NCI-H1092 treated with DMSO at 0.1 percent for 48 hours (cell line): ENCODE data around the gene SLC7A6.

Source experiments
- DNase-seq: peaks from one replicate; lab custom pipeline; 2025; lab: John Stamatoyannopoulos, UW

SLC7A6 gene

DNA sequence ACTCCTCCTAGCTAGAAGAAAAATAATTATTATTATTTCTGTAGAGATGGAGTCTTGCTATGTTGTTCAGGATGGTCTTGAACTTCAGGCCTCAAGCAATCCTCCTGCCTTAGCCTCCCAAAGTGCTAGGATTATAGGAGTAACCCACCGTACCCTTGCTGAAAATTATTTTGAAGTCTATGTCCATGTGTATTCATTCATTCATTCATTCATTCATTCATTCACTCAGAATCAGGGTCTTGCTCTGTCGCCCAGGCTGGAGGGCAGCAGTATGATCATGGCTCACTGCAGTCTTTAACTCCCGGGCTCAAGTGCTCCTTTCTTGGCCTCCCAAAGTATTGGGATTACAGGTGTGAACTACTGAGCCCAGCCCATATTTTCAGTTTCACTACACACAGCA, 42.3 kb downstream of the SLC7A6 start:
- DNase-seq: no peak

- no peak for DNase-seq
These were observed 45.5 kb downstream of the SLC7A6 start for GRCh38 chr16:68309799-68310198.

DNA sequence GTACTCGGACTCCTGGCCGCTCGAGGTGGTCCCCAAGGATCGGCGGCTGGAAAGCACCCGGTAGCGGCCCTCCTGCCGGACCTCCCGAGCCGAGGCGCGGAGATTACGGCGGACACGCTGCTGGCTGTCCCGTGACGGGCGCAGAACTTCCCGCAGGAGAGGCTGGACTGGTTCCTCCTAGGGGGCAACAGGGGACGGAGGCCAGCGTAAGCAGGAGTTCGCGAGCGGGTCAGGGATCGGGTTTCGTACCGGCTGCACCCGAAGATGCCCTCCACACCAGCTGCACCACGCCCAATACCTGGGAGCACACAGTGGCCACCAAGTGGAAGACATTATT, 46.1 kb downstream of the SLC7A6 start:
- DNase-seq: no peak

GRCh38 chr16:68310774-68311511, 46.6 kb downstream of the SLC7A6 start, which contains the start of the genes PRMT7 and SLC7A6OS:
Gene PRMT7 (plus strand): TSS chr16:68311019. CDS start chr16:68315980, 4,961 bp downstream.
Gene SLC7A6OS (minus strand): TSS chr16:68310946. CDS start chr16:68310926, 20 bp downstream.
- DNase-seq: peak; percentile 92

DNA sequence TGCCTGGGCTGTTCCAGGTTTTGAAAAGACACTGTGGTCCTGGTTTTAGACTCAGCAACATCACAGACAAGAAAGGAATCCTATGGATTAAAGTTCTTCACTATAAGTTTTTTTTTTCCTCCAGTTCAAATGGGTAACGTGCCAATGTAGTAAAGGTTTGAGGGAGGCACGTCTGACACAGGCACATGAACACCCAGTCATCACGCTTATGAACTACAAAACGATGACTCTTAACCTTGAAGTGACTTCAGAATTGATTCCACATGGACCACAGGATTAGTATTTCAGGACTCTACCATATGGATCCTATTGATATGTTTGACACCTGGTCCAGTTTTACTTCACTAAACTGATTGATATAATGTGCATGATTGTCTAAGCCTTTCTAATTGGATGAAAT, 48.8 kb downstream of the SLC7A6 start:
- no peak for DNase-seq

GRCh38 chr16:68319185-68319908, 55.0 kb downstream of the SLC7A6 start:
- DNase-seq: no peak

DNA sequence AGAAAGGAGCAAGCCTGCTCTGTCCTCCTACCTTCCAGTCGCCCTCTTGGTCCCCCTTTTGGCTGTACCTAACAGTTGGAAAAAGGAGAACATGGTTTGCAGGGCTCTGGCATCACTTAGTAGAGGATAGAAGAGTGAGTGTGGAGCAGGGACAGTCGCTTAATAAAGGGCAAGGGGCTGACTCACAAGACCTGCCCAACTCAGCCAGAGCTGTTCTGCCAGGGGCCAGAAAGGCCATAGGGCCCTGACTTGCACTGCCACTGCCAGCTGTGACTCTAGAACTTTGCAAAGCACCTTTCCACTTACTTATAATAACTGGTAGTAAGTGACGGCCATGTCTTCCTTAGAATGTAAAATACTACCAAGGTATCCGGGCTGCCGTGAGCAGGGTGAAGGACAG, 60.0 kb downstream of the SLC7A6 start:
- no peak for DNase-seq

DNA sequence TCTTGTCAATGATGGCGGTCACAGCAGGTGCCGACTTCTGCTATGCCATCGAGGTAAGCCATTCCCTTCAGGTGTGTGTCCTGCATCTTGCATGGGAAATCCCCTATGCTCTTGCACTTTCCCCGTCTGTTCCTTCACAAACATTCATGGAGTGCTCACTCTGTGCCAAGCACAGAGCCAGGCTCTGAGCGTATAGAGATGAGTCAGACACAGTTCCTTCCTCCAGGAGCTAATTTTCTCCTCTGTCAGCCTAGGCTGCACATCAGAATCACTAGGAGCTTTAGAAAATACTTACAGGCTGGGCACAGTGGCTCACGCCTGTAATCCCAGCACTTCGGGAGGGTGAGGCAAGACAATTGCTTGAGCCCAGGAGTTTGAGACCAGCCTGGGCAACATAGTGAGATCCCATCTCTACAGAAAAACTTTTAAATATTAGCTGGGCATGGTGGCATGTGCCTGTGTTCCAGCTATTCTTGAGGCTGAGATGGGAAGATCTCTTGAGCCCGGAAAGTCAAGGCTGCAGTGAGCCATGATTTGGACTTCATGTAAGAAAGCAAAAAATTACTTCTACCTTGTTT, 60.5 kb downstream of the SLC7A6 start:
- DNase-seq: no peak

DNA sequence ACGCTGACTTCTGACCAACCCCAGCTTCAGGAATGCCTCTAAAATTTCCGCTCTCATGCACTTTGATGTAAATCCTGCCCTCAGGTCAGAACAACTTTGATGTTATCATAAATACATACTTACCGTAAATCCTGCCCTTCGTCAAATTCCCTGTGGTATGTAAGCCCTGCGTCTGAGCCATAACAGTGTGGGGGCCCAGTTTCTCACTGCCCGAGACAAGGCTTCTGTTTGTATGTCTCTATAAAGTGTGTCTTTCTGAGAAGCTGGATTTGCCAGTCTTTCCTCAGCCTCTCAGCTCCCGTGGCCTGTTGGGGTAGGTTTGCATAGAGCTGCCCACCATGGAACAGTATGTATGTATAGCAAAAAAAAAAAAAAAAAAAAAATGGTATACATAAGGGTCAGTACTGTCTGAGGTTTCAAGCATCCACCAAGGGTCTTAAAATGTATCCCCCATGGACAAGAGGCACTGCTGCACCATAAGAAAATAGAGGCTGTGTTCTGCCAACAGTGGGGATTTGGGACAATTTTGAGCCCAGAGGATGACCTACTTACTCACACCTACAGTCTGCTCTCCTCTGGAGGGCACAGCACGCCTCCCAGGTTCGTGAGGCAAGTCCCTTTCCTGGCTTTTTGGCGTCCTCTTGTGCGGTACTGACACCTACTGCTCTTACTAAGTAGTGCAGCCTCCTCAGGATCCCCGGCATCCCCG, 64.0 kb downstream of the SLC7A6 start:
- peak; percentile 74 for DNase-seq

GRCh38 chr16:68328860-68329390, 64.6 kb downstream of the SLC7A6 start:
- DNase-seq: no peak

DNA sequence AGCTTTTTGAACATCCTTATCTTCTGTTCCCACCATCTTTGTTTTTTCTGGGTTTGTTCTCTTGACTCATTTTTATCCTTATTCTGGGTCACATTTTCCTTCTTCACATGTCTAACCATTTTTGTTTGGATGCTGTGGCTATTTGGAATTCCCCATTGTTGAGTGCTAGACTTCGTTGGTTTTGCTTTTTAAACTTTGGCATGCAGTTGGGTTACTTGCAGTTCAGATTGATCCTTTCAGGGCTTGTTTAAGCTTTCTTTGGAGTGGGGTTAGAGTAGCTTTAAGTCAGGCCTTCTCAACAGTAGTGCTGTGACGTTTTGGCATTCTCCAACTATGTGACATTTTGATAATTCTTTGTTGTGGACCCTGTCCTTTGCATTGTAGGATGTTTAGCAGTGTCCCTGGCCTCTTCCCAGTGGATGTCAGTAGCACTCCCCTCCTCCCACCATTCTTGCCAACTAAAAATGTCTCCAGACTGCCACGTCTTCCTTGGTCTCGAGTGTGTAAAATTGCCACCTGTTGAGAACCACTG, 67.6 kb downstream of the SLC7A6 start:
- DNase-seq: no peak

GRCh38 chr16:68332411-68333121, 68.2 kb downstream of the SLC7A6 start:
- no peak for DNase-seq

- DNase-seq: no peak
These were observed 70.8 kb downstream of the SLC7A6 start for GRCh38 chr16:68335175-68335574.

GRCh38 chr16:68338326-68339119, 74.2 kb downstream of the SLC7A6 start:
- DNase-seq: no peak

GRCh38 chr16:68339214-68339613, 74.9 kb downstream of the SLC7A6 start:
- DNase-seq: no peak

DNA sequence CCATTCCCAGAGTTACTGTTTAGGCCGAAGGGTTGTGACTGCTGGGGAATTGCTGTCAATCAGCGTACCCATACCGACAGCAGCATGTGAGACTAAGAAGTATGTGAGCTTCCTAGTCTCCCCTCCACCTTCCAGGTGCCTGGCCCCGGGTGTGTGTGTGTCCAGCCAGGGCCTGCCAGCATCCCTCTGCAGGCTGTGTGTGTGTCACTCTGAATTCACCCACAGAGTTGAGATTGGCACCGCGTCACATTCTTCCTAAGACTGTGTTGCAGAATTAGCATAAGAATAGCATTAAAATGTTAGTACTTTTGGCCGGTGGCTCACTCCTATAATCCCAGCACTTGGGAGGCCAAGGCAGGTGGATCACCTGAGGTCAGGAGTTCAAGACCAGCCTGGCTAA, 78.3 kb downstream of the SLC7A6 start:
- DNase-seq: no peak

GRCh38 chr16:68343137-68343536, 78.8 kb downstream of the SLC7A6 start:
- DNase-seq: no peak

DNA sequence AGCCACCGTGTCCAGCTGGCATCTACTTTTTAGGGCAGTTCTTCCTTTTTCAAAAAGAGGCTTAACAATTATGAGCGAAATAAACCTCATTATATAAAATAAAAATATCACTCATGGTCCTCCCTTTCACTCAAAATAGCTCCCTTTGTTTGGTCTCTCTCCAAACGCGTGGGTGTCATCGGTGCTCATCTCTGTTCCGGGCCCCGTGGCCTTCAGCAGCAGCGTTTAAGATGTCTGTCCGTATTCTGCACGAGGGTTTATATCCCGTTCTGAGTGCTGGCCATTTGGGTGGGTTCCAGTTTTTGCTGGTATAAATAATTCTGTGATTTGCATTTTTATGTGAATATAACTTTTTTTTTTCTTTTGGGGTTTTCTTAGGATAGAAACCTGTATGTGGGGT, 79.9 kb downstream of the SLC7A6 start:
- no peak for DNase-seq

GRCh38 chr16:68345351-68345810, 81.1 kb downstream of the SLC7A6 start:
- DNase-seq: no peak

DNA sequence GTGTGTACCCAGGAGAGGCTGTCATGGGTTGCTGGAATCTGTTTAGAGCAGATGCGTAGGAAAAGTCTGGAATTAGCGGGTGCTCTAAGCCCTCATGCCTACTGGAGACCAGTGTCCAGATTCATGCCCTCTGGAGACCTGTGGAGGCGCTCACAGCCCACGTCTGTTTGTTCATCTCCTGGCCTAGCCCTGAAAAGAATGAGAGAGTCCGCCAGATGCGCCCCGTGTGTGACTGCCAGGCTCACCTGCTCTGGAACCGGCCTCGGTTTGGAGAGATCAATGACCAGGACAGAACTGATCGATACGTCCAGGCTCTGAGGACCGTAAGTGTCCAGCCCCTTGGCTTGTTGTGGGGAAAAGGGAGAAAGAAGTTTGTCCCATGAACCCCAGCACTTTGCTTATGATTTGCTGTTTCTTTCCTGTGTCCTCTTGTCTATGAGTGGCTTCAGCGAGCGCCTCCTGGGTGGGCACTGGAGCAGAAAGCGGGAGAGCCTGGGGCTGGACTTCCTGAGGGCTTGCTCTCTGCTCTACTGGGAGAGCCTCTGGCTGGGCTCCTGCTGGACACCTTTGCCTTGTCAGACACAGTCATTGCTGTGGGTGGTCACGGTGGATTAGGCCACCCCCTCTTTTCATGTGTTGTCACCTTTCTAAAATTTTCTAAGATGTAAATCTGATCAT, 81.8 kb downstream of the SLC7A6 start:
- no peak for DNase-seq
